ENCODE measurements around the gene HSDL1. TPM values are rescaled to one million over a fixed set of nuclear protein-coding genes. Genes with fewer than 3 reads are reported as not detected.

Gene HSDL1
- total and polyA plus RNA-seq, 9 donors = 14.8 to 20.3 (median 17.1) TPM

DNA sequence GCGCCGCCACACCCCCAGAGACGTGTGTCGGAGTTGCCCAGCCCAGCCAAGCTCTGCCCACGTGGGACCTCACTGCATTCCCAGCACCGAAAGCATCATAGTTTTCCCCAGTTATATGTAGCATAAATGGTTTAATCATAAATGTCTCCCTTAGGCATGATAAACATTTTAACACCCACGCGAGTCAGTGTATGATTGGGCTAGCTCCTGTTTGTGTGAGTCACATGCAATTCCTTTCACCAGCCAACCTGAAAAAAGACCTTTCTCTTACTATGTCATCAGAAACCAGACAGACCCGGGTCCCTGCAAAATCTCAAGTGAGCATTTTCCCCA lies 32.7 kb upstream of the HSDL1 start:
- 100% methylated on average over 2 of the region's 9 CpGs for WGBS (ENCODE audit: insufficient coverage)
- DNase-seq = no peak
- H3K27me3 ChIP-seq (ENCODE audit: control insufficient read depth, insufficient read depth, low read length) = no peaks in the 10 kb centered on the region
- H3K9me3 ChIP-seq (replicated peaks; ENCODE audit: control insufficient read depth, low read depth, low read length) = no peaks in the 10 kb centered on the region
- H3K36me3 ChIP-seq (ENCODE audit: control insufficient read depth, insufficient read depth, low read length) = peaks cover 49% of the 10 kb centered on the region
- no peak overlapping the region for H3K4me3 ChIP-seq (ENCODE audit: low read length)
- peaks cover 17% of the 10 kb centered on the region for H3K4me1 ChIP-seq (ENCODE audit: control insufficient read depth, insufficient read depth, low read length)
- H3K27ac ChIP-seq (ENCODE audit: low read length) = peak overlapping the region; percentile 47

DNA sequence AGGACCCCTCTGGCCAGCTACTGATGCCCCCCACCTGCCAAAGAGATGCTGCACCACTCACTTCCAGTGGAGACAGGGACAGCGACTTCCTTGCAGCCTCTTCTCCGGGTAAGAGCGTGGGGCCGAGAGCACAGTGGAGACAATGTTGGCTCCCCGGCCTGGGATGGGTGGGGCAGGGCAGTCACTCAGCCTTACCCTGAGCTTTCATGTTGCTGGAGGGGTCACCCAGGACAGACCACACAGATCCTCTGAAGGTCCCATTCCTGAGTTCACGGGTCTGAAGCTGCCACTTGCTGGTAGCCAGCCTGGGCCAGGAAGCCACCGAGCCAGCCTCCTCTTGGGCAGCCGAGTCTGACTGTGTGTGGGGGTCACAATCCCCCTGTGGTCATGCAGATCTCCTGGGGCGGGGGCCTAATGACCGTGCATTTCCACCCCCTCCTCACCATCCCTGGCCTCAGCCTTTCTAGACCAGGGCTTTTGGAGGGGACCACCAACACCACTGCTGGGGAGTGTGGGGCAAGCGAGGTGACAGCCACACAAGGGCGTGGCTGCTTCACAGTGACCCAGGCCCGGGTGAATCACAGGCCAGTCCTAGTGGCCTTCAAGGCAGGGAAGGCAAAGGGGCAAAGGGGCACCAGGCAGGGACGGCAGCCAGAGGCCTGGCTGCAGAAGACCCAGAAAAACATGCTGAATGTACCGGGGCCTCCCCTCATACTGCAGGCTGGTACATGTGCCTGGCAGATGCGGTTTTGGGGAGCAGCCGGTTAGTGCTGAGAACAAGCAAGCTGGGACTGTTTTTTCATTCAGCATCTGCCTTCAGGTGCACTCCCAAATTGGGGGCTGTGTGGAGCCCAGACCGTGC lies 31.4 kb upstream of the HSDL1 start:
- no peaks in the 10 kb centered on the region for H3K9me3 ChIP-seq (replicated peaks; ENCODE audit: control insufficient read depth, low read depth, low read length)
- no peak for DNase-seq
- no peak overlapping the region for H3K4me3 ChIP-seq (ENCODE audit: low read length)
- WGBS (ENCODE audit: insufficient coverage) = 63% methylated on average over 15 of the region's 18 CpGs
- H3K27ac ChIP-seq (ENCODE audit: low read length) = peak overlapping the region; percentile 55
- peaks cover 17% of the 10 kb centered on the region for H3K4me1 ChIP-seq (ENCODE audit: control insufficient read depth, insufficient read depth, low read length)
- no peaks in the 10 kb centered on the region for H3K27me3 ChIP-seq (ENCODE audit: control insufficient read depth, insufficient read depth, low read length)
- peaks cover 36% of the 10 kb centered on the region for H3K36me3 ChIP-seq (ENCODE audit: control insufficient read depth, insufficient read depth, low read length)

DNA sequence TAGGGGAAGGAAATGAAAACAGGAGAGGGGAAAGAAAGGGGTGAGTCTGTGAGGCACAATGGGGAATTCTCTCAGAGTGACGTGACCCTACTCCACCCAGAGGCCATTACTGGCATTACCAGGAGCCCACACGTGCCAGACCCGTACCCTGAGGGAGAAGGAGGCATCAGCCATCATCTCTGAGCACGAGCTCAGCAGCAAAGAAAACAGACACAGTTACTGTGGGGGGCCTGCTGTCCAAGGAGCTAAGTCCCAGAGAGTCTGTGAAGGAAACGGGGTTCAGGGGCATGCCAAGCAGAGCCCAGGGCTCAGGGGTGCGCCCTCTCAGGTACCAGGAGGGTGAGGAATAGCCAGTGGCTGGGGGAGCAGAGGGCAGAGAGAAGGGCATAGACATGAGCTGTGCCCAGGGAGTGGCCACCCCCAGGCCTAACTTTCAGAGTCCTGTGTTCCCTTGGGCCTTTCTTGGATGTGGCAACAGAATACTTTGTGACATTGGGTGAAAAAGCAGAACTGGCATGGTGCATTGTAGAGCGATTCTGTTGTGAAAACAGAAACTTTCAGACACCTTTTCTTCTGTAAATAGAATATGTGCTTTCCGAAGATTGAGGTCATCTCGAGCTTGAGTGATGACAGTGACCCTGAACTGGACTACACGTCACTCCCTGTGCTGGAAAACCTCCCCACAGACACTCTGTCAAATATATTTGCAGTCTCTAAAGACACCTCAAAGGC lies 30.5 kb upstream of the HSDL1 start:
- peak; percentile 43 for DNase-seq
- Histone ChIP-seq H3K27me3 (ENCODE audit: control insufficient read depth, insufficient read depth, low read length) (no peaks in the 10 kb centered on the region), H3K9me3 (replicated peaks; ENCODE audit: control insufficient read depth, low read depth, low read length) (no peaks in the 10 kb centered on the region), H3K4me3 (ENCODE audit: low read length) (no peak overlapping the region), H3K4me1 (ENCODE audit: control insufficient read depth, insufficient read depth, low read length) (peaks cover 17% of the 10 kb centered on the region), H3K27ac (ENCODE audit: low read length) (no peak overlapping the region), H3K36me3 (ENCODE audit: control insufficient read depth, insufficient read depth, low read length) (peaks cover 27% of the 10 kb centered on the region)
- 10% methylated on average over 2 of the region's 10 CpGs for WGBS (ENCODE audit: insufficient coverage)

GRCh38 chr16:84174396-84174795 lies 29.4 kb upstream of the HSDL1 start:
- peaks cover 16% of the 10 kb centered on the region for H3K36me3 ChIP-seq (ENCODE audit: control insufficient read depth, insufficient read depth, low read length)
- no peak for DNase-seq
- H3K4me3 ChIP-seq (ENCODE audit: low read length) = no peak overlapping the region
- H3K27ac ChIP-seq (ENCODE audit: low read length) = no peak overlapping the region
- peaks cover 17% of the 10 kb centered on the region for H3K4me1 ChIP-seq (ENCODE audit: control insufficient read depth, insufficient read depth, low read length)
- no peaks in the 10 kb centered on the region for H3K9me3 ChIP-seq (replicated peaks; ENCODE audit: control insufficient read depth, low read depth, low read length)
- WGBS (ENCODE audit: insufficient coverage) = 89% methylated on average over 9 of the region's 11 CpGs
- H3K27me3 ChIP-seq (ENCODE audit: control insufficient read depth, insufficient read depth, low read length) = no peaks in the 10 kb centered on the region

DNA sequence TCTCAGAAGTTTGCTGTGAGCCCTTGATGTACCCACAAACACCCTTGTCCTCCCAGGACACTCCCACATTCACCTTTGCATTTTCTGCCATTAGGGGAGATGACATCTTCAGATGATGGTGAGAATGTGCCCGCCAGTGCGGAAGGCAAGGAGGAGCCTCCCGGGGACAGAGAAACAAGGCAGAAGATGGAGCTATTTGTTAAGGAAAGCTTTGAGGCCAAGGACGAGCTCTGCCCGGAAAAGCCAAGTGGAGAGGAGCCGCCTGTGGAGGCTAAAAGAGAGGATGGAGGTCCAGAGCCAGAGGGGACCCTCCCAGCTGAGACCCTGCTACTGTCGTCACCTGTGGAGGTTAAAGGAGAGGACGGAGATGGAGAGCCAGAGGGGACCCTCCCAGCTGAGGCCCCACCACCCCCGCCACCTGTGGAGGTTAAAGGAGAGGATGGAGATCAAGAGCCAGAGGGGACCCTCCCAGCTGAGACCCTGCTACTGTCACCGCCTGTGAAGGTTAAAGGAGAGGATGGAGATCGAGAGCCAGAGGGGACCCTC lies 24.9 kb upstream of the HSDL1 start:
- Histone ChIP-seq H3K4me1 (ENCODE audit: control insufficient read depth, insufficient read depth, low read length) (no peaks in the 10 kb centered on the region), H3K27me3 (ENCODE audit: control insufficient read depth, insufficient read depth, low read length) (no peaks in the 10 kb centered on the region), H3K4me3 (ENCODE audit: low read length) (no peak overlapping the region), H3K9me3 (replicated peaks; ENCODE audit: control insufficient read depth, low read depth, low read length) (no peaks in the 10 kb centered on the region), H3K36me3 (ENCODE audit: control insufficient read depth, insufficient read depth, low read length) (no peaks in the 10 kb centered on the region), H3K27ac (ENCODE audit: low read length) (no peak overlapping the region)
- DNase-seq = no peak
- 50% methylated on average over 8 of the region's 11 CpGs for WGBS (ENCODE audit: insufficient coverage)

DNA sequence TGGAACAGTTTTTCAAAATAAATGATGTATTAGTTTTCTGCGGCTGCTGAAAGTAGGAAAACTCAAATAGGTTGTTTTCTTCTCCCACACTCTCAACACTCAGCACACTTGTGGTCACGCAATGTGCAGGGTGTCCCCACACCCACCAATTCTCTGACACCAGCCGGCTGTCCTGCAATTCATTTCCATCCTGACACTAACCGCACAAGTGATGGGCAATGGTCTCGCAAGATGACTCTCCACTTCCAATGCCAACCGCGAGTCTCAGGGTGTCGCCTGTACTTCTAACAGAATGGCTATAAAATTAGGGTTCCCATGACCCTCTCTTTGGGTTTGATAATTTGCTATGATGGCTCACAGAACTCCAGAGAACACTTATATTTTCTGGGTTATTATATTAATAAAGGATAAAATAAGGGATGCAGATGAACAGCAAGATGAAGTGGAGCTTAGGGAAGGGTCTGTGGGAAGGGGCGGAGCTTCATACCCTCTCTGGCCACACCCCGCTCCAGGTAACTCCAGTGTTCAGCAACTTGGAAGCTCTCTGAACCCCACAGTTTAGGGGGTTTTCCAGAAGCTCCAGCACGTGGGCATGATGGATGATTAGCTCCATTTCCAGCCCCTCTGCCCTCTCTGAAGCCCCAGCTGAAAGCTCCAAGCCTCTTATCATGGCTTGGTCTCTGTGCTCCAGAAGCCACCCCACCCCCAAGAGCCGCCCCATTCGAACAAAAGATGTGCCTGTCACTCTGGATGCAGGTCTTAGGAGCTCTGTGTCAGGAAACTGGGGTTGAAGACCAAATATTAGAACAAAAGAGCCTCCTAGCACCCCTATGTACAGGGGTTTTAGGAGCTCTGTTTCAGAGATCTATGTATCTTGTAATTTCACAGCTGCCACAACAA lies 22.1 kb upstream of the HSDL1 start:
- Histone ChIP-seq H3K4me3 (ENCODE audit: low read length) (no peak overlapping the region), H3K27ac (ENCODE audit: low read length) (no peak overlapping the region), H3K9me3 (replicated peaks; ENCODE audit: control insufficient read depth, low read depth, low read length) (no peaks in the 10 kb centered on the region), H3K27me3 (ENCODE audit: control insufficient read depth, insufficient read depth, low read length) (peaks cover 2% of the 10 kb centered on the region), H3K36me3 (ENCODE audit: control insufficient read depth, insufficient read depth, low read length) (no peaks in the 10 kb centered on the region), H3K4me1 (ENCODE audit: control insufficient read depth, insufficient read depth, low read length) (no peaks in the 10 kb centered on the region)
- DNase-seq = no peak
- 10% methylated on average over 2 of the region's 13 CpGs for WGBS (ENCODE audit: insufficient coverage)

DNA sequence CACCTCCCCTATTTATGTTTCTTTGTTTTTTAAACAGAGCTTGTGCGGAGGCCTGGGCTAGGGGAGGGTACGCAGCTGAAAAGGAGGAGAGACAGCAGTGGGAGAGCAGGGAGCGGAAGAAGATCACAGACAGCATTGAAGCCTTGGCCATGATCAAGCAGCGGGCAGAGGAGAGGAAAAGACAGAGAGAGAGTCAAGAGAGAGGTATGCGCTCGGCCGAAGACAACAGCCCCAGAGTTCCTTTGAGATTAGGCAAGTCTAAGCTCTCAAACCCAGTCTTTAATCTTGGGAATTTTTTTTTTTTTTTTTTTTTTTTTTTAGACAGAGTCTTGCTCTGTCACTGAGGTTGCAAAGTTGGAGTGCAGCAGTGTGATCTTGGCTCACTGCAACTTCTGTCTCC lies 20.8 kb upstream of the HSDL1 start:
- peaks cover 9% of the 10 kb centered on the region for H3K27me3 ChIP-seq (ENCODE audit: control insufficient read depth, insufficient read depth, low read length)
- H3K27ac ChIP-seq (ENCODE audit: low read length) = no peak overlapping the region
- DNase-seq = no peak
- H3K4me3 ChIP-seq (ENCODE audit: low read length) = no peak overlapping the region
- WGBS (ENCODE audit: insufficient coverage) = 66% methylated on average over 4 of the region's 7 CpGs
- no peaks in the 10 kb centered on the region for H3K4me1 ChIP-seq (ENCODE audit: control insufficient read depth, insufficient read depth, low read length)
- no peaks in the 10 kb centered on the region for H3K9me3 ChIP-seq (replicated peaks; ENCODE audit: control insufficient read depth, low read depth, low read length)
- no peaks in the 10 kb centered on the region for H3K36me3 ChIP-seq (ENCODE audit: control insufficient read depth, insufficient read depth, low read length)

- Histone ChIP-seq H3K9me3 (replicated peaks; ENCODE audit: control insufficient read depth, low read depth, low read length) (no peaks in the 10 kb centered on the region), H3K36me3 (ENCODE audit: control insufficient read depth, insufficient read depth, low read length) (no peaks in the 10 kb centered on the region), H3K4me3 (ENCODE audit: low read length) (no peak overlapping the region), H3K27ac (ENCODE audit: low read length) (no peak overlapping the region), H3K4me1 (ENCODE audit: control insufficient read depth, insufficient read depth, low read length) (no peaks in the 10 kb centered on the region), H3K27me3 (ENCODE audit: control insufficient read depth, insufficient read depth, low read length) (peaks cover 19% of the 10 kb centered on the region)
- WGBS (ENCODE audit: insufficient coverage) = 60% methylated on average over 1 of the region's 3 CpGs
- DNase-seq = no peak
These were observed 16.8 kb upstream of the HSDL1 start for GRCh38 chr16:84161801-84162200.

- no peak for DNase-seq
- Histone ChIP-seq H3K27me3 (ENCODE audit: control insufficient read depth, insufficient read depth, low read length) (peaks cover 19% of the 10 kb centered on the region), H3K4me3 (ENCODE audit: low read length) (no peak overlapping the region), H3K9me3 (replicated peaks; ENCODE audit: control insufficient read depth, low read depth, low read length) (no peaks in the 10 kb centered on the region), H3K27ac (ENCODE audit: low read length) (no peak overlapping the region), H3K4me1 (ENCODE audit: control insufficient read depth, insufficient read depth, low read length) (no peaks in the 10 kb centered on the region), H3K36me3 (ENCODE audit: control insufficient read depth, insufficient read depth, low read length) (no peaks in the 10 kb centered on the region)
- WGBS (ENCODE audit: insufficient coverage) = 69% methylated on average over 9 of the region's 10 CpGs
These were observed 16.1 kb upstream of the HSDL1 start for GRCh38 chr16:84161037-84161436.

Measured in muscle of leg (tissue), 11 donors.